ENCODE results near the gene FAM53B.

GRCh38 chr10:124599588-124600050 is 144.6 kb downstream of the FAM53B start:
- TF ChIP-seq CTCF (IDR thresholded peaks at IDR 0.05) (no peak), POLR2A (IDR thresholded peaks at IDR 0.05) (no peak)

Data from Peyer's patch (tissue), 4 donors.